ENCODE measurements around the gene KRT6B.

- TF ChIP-seq CTCF (conservative IDR thresholded peaks at IDR 0.05; ENCODE audit: low read depth, low read length) (no peak), EZH2phosphoT487 (IDR thresholded peaks at IDR 0.05; ENCODE audit: borderline replicate concordance, low read length) (no peak), EZH2 (IDR thresholded peaks at IDR 0.05; ENCODE audit: low read length, unreplicated experiment) (no peak)
These were observed 22.3 kb upstream of the KRT6B start for GRCh38 chr12:52474212-52474611.

Measured in PC-3 (cell line).